Hypothalamus (tissue), 51 donors: ENCODE measurements around the gene XYLT2.
"Not testable (repeated sequence)": the region's sequence is repeated elsewhere in the genome, so short reads cannot be mapped to it uniquely, and the experiment has no call there.

ENCODE experiments used
- DNase-seq, 51 donors: peaks; one replicate each; lab custom pipeline; 2025; lab: John Stamatoyannopoulos, UW

Gene XYLT2

GRCh38 chr17:50345432-50346312 lies at the start of gene XYLT2:
Gene XYLT2, plus strand, starts transcription at chr17:50346126. Its CDS starts 15 bp downstream, at chr17:50346141.
- peak in 48 of 51 donors; percentile 16 to 88 (median 56) for DNase-seq

GRCh38 chr17:50297407-50297865 lies 48.5 kb upstream of the XYLT2 start:
- peak in 45 of 51 donors; percentile 4 to 72 (median 29) for DNase-seq

GRCh38 chr17:50298018-50298417 lies 47.9 kb upstream of the XYLT2 start:
- no peak for DNase-seq

DNA sequence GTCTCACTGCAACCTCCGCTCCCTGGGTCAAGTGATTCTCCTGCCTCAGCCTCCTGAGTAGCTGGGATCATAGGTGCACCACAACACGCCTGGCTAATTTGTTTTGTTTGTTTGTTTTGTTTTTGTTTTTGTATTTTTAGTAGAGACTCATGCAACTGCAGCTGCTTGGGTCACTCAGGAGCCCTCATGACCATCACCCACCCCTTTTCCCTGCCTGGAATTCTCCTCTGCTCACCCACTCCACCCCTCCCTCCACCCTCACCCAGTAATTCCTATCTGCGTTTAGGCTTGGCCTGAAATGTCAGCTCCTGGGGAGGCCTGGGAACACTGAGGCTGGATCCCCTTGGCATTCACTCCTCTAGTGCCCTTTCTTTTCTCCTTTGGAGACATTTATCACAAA lies 46.1 kb upstream of the XYLT2 start:
- DNase-seq, result no peak

- DNase-seq, result not testable (repeated sequence)
Measured at GRCh38 chr17:50300824-50301223, 45.1 kb upstream of the XYLT2 start.

DNA sequence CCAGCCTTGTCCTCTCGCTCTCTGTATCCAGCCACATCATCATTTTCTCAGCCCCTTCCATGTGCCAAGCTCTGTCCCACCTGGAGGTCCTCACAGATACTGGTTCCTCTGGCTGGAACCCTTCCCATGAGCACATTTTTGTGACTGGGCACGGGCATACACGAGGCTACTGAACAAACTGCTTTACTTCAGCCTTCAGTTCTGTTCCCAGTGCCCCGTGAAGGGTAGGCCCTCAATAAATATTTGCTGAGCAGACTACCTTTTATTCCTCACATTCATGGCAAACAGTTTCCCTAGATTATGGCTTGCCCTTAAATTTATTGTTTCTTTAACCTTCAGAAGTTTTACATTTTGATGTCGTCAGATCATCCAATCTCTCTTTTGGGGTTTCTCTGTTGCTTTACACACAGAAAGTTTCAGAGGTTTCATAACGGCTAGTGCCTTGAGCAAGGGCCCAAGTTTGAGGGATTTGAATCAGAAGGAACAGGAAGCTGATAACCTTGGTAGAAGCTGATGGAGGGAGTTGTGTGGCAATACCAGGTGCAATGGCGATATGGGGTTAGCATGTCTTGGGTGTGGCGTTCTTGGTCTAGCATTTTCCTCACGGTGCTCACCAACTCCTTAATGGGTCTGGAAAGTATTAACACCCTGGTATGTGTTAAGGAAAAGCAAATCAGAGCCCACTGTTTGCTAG lies 43.9 kb upstream of the XYLT2 start:
- DNase-seq, result no peak

- DNase-seq, result no peak
Measured at GRCh38 chr17:50303051-50303450, 42.9 kb upstream of the XYLT2 start.

DNA sequence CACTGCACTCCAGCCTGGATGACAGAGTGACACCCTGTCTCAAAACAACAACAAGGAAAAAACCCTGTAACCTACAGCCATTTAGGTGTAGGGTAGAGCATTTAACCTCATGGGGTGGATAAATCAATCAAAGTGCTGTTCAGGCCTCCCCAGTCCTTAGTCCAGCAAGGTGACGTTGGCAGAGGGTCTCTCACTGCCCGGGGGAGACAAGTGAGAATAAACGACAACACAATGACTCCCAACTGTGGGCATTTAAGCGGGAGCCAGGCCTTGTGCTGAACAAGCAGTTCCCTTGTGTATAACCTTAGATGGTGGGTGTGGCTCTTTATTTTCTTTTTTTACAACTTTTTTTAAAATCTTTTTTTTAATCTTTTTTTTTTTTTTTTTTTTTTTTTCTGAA lies 42.3 kb upstream of the XYLT2 start:
- DNase-seq, result no peak

- DNase-seq, result no peak
Measured at GRCh38 chr17:50304781-50305404, 41.0 kb upstream of the XYLT2 start.

DNA sequence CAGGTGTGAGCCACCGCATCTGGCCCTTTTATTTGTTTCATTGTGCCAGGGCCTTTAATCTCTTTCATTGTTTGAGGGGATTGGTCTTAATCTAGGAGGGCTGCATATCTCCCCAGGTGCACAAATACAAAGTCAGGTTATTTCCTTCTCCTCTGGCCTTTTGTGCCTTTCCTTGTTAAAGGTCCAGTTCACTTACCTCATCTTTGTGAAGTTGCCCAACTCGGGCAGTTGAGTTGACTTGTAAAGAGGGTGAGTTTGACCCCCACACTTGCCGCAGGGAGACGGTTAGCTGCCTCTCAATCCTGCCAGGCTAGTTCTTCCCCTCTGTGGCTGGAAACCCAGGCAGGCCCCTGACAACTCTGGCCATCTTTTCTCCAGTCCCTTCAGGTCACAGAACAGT lies 38.3 kb upstream of the XYLT2 start:
- DNase-seq, result no peak

GRCh38 chr17:50308666-50309065 lies 37.3 kb upstream of the XYLT2 start:
- DNase-seq, result no peak

- DNase-seq, result no peak
Measured at GRCh38 chr17:50310455-50311111, 35.3 kb upstream of the XYLT2 start.

DNA sequence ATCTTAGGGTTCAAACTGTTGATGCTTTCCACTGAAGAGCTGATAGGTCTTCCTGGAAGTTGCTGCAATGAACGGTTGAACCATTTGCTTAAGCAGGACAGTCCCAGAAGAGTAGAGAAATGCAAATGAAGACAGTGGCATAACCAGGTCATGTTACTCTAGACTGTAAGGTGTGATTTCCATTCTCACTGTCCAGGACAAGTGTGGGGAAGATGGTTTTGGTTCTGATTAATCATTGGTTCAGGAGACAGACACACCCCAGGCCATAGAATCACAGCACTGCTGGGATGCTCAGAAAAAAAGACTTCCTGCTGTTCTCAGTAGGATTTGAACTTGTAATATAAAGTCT lies 34.8 kb upstream of the XYLT2 start:
- no peak for DNase-seq

DNA sequence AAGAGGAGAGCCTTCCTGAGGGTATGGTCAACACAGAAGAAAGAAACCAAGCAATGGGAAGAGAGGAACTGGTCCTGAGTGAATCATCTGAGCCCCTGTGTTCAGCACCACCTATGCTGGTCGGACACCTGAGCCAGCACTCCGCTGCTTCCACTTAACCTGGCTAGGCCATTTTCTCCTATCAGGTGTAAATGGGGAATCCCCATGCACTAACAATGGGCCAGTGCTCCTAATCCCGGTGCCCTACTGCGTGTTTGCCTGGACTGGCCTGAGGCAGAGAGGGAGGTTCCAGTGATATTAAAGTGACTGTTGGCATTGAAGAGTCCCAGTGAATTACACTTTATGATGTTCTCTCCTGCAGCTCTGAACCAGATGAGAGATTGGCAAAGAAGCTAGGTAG lies 34.4 kb upstream of the XYLT2 start:
- DNase-seq, result no peak

DNA sequence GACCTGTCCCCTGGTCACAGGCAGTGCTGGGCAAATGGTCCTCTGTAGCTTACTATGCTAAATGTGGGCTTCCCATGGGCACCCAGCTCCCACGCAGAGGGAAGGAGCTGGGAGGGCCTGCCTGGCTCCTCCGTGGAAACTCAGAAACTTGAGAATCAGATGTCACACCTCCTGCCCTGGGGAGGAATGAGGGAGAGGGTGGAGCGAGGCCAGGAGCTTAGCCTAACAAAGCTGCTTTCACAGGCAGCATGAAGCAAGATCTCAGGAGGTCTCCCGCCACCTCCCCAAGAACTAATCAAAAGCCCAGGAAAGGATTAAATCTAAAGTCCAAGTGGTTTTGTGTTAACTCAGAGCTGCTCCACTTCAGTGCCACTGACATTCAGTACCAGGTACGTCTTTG lies 33.6 kb upstream of the XYLT2 start:
- no peak for DNase-seq

- DNase-seq, result no peak
Measured at GRCh38 chr17:50314456-50315011, 31.4 kb upstream of the XYLT2 start.

DNA sequence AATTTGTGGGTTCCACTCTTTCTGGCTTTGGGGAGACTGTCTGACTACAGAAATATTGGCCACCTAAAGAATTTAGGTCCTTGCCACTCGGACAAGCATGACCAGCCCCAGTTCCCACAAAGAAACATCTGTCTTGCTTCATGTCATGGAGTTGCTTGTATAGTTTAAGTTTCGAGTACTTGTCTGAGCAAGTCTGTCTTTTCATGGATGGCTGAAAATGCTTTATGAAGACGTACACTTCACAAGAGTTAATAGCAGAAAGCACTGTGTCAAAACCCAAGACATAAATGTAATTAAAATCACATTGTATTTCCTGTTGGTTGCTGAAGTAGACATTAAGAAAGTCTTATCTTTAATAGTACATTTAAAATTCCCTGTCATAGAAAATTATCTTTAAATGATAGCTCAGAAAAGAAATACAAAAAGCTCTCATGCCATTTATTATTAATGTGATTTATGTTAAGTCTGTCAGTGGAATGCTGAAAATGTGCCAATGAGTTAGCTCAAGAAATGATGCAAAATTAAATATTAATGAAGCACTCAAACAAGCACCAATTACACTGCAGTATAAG lies 29.8 kb upstream of the XYLT2 start:
- no peak for DNase-seq

DNA sequence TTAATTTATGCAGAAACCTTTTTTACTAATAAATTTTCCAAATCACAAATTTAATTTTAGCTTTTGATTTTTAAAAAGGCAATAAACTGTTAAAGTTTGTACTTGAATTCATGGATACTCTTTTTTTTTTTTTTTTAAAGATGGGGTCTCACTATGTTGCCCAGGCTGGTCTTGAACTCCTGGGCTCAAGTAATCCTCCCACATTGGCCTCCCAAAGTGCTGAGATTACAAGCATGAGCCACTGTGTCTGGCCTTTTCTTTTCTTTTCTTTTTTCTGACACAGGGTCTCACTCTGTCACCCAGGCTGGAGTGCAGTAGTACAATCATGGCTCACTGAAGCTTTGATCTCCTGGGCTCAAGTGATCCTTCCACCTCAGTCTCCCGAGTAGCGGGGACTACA lies 29.3 kb upstream of the XYLT2 start:
- not testable (repeated sequence) for DNase-seq

- DNase-seq, result no peak
Measured at GRCh38 chr17:50317121-50317520, 28.8 kb upstream of the XYLT2 start.
